ENCODE measurements around the gene AOC3. TPM values are rescaled to one million over a fixed set of nuclear protein-coding genes. Genes with fewer than 3 reads are reported as not detected.
"Not testable (repeated sequence)": the region's sequence is repeated elsewhere in the genome, so short reads cannot be mapped to it uniquely, and the experiment has no call there.

Gene AOC3
- total RNA-seq, 1 experiment from 2014 or later = 2.8 TPM

DNA sequence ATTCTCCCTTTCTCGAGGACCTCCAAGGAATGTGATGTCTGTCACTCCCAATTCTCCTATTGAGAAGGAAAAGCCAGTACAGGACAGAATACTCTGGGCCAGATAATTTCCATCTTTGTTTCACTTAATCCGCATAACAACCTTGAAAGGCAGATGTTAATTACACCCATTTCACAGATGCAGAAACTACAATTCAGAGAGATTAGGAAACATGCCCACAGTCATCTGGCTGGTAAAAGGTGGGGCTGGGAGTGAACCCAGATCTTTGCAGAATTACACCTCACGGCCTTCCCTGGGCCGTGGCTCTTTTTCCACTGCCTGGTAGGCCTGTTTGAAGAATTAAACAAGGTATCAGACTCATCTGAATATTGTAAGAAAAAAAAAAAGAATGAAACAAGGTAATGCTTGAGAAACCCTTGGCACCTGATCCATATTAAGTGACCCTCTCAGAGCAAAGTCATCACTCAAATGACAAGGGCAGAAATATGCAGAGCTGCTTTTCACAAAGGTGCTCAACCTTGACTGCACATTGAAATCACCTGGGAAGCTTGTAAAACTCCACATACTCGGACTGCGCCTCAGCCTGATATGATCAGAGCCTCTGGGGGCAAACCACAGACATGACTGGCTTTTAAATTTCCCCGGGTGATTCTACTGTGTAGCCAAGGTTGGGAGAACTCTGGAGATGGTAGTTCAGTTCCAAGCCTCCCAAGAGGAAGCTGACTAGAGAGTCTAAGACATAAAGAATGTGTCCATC, 33.0 kb downstream of the AOC3 start:
- no peaks in the 10 kb centered on the region for H3K9me3 Mint-ChIP-seq
- Histone ChIP-seq H2AFZ (ENCODE audit: low read length) (no peak overlapping the region), H4K8ac (replicated peaks; ENCODE audit: insufficient read length, low read depth, low read length) (no peak overlapping the region), H3K79me2 (ENCODE audit: insufficient read depth, low read length) (no peaks in the 10 kb centered on the region), H2BK15ac (ENCODE audit: low read depth, low read length) (no peak overlapping the region), H3K23me2 (ENCODE audit: insufficient read length, low read depth, low read length, poor library complexity, severe bottlenecking) (no peaks in the 10 kb centered on the region), H3K79me1 (ENCODE audit: insufficient read depth, low read depth, low read length, poor library complexity, severe bottlenecking) (no peaks in the 10 kb centered on the region), H2AK5ac (ENCODE audit: insufficient read length, low read length) (no peak overlapping the region), H4K5ac (ENCODE audit: insufficient read length, low read depth, low read length) (no peak overlapping the region), H2BK120ac (ENCODE audit: low read depth, low read length, poor library complexity, severe bottlenecking) (peak overlapping the region; percentile 15), H3K18ac (ENCODE audit: insufficient read length, low read depth, low read length) (no peak overlapping the region), H4K20me1 (ENCODE audit: control insufficient read depth, insufficient read depth, insufficient read length) (no peaks in the 10 kb centered on the region), H2BK5ac (ENCODE audit: insufficient read length, low read length) (no peak overlapping the region), H3K27me3 (ENCODE audit: insufficient read depth, low read length) (no peaks in the 10 kb centered on the region), H3K23ac (ENCODE audit: insufficient read length, low read depth, low read length) (no peak overlapping the region), H3K27ac (ENCODE audit: insufficient read length, low read depth, low read length) (no peak overlapping the region), H4K91ac (ENCODE audit: insufficient read length, low read depth, low read length) (no peak overlapping the region), H3K56ac (ENCODE audit: insufficient read length, low read depth, low read length) (no peak overlapping the region), H3K14ac (ENCODE audit: insufficient read depth, low read length) (no peak overlapping the region), H3K4ac (ENCODE audit: low read depth, low read length) (no peak overlapping the region), H3K4me1 (ENCODE audit: insufficient read depth, low read length) (no peaks in the 10 kb centered on the region), H3K9me3 (ENCODE audit: control insufficient read depth, low read depth, low read length) (no peaks in the 10 kb centered on the region), H2BK12ac (ENCODE audit: insufficient read length, low read depth, low read length) (no peak overlapping the region), H3T11ph (ENCODE audit: low read length) (no peak overlapping the region), H3K9ac (ENCODE audit: extremely low read depth, insufficient read length, low read length) (no peak overlapping the region), H2BK20ac (ENCODE audit: low read depth, low read length, poor library complexity, severe bottlenecking) (no peak overlapping the region), H3K4me2 (ENCODE audit: insufficient read depth, insufficient read length, low read length) (no peak overlapping the region)
- H3K4me3 Mint-ChIP-seq = no peak overlapping the region
- H3K27me3 Mint-ChIP-seq (ENCODE audit: low read depth) = peaks cover 25% of the 10 kb centered on the region
- no peak for TF ChIP-seq CTCF (conservative IDR thresholded peaks at IDR 0.05)
- no peak for DNase-seq
- peaks cover 13% of the 10 kb centered on the region in 2 experiments for H3K4me1 Mint-ChIP-seq
- H3K36me3 Mint-ChIP-seq (ENCODE audit: insufficient read depth in 1 of 3, low read depth in 3 of 3) = no peaks in the 10 kb centered on the region
- H3K27ac Mint-ChIP-seq = no peak overlapping the region
- no CpG with 5 or more reads among the region's 7 CpGs for WGBS (ENCODE audit: extremely low coverage, insufficient read length, low lambda C conversion rate)

- H3K4me2 ChIP-seq (ENCODE audit: insufficient read depth, insufficient read length, low read length); H3K23ac ChIP-seq (ENCODE audit: insufficient read length, low read depth, low read length); H3K27me3 Mint-ChIP-seq (ENCODE audit: low read depth); H2BK15ac ChIP-seq (ENCODE audit: low read depth, low read length); H2AK5ac ChIP-seq (ENCODE audit: insufficient read length, low read length); H4K91ac ChIP-seq (ENCODE audit: insufficient read length, low read depth, low read length); H3K4me1 Mint-ChIP-seq; H3K9ac ChIP-seq (ENCODE audit: extremely low read depth, insufficient read length, low read length); H4K5ac ChIP-seq (ENCODE audit: insufficient read length, low read depth, low read length); H2BK20ac ChIP-seq (ENCODE audit: low read depth, low read length, poor library complexity, severe bottlenecking); H3K79me2 ChIP-seq (ENCODE audit: insufficient read depth, low read length); H2BK5ac ChIP-seq (ENCODE audit: insufficient read length, low read length); H3K9me3 Mint-ChIP-seq; H2BK12ac ChIP-seq (ENCODE audit: insufficient read length, low read depth, low read length); H2AFZ ChIP-seq (ENCODE audit: low read length); H3K18ac ChIP-seq (ENCODE audit: insufficient read length, low read depth, low read length); H4K8ac ChIP-seq (replicated peaks; ENCODE audit: insufficient read length, low read depth, low read length); DNase-seq; H3K27me3 ChIP-seq (ENCODE audit: insufficient read depth, low read length); H3K36me3 Mint-ChIP-seq (ENCODE audit: insufficient read depth in 1 of 3, low read depth in 3 of 3); H3K4me3 Mint-ChIP-seq; H3K27ac ChIP-seq (ENCODE audit: insufficient read length, low read depth, low read length); H3K9me3 ChIP-seq (ENCODE audit: control insufficient read depth, low read depth, low read length); H3K23me2 ChIP-seq (ENCODE audit: insufficient read length, low read depth, low read length, poor library complexity, severe bottlenecking); H2BK120ac ChIP-seq (ENCODE audit: low read depth, low read length, poor library complexity, severe bottlenecking); H3K79me1 ChIP-seq (ENCODE audit: insufficient read depth, low read depth, low read length, poor library complexity, severe bottlenecking); H3K14ac ChIP-seq (ENCODE audit: insufficient read depth, low read length); H3K4ac ChIP-seq (ENCODE audit: low read depth, low read length); H3K56ac ChIP-seq (ENCODE audit: insufficient read length, low read depth, low read length); H4K20me1 ChIP-seq (ENCODE audit: control insufficient read depth, insufficient read depth, insufficient read length); H3T11ph ChIP-seq (ENCODE audit: low read length); H3K4me1 ChIP-seq (ENCODE audit: insufficient read depth, low read length): not testable (repeated sequence)
- H3K27ac Mint-ChIP-seq = peak overlapping the region in 1 of 3 experiments; percentile 83; a peak in 1 of 7 replicates
- WGBS (ENCODE audit: extremely low coverage, insufficient read length, low lambda C conversion rate) = no CpG with 5 or more reads among the region's 3 CpGs
Observed at GRCh38 chr17:42885806-42886205, 34.8 kb downstream of the AOC3 start.

Measured in H9 (cell line).